Smooth muscle cell (in vitro differentiated cells): Measurements from ENCODE around the gene FGF23. TPM values are rescaled to one million over a fixed set of nuclear protein-coding genes. Genes with fewer than 3 reads are reported as not detected.

Experiments used
- DNase-seq: peaks from one replicate; lab custom pipeline; 2025; ENCODE audit not compliant: unreplicated experiment; lab: John Stamatoyannopoulos, UW
- H2AFZ ChIP-seq: fragments of 200-600 bp; sonication (generic); 2 replicates; pipeline ENCODE4 v1.6.0; 2016; ENCODE audit warnings: antibody characterized with exemption, low read depth, mild to moderate bottlenecking
- H3F3A ChIP-seq: fragments of 200-600 bp; sonication (generic); 2 replicates; pipeline ENCODE4 v1.6.0; 2017; ENCODE audit warnings: antibody characterized with exemption, low read depth
- H3K27ac ChIP-seq: fragments of 200-600 bp; sonication (generic); 2 replicates; pipeline ENCODE4 v1.5.1; 2016; ENCODE audit warnings: low read depth, mild to moderate bottlenecking
- H3K27me3 ChIP-seq: fragments of 200-600 bp; sonication (generic); 2 replicates; pipeline ENCODE4 v1.6.1; 2016; ENCODE audit warnings: low read depth, mild to moderate bottlenecking
- H3K36me3 ChIP-seq: fragments of 200-600 bp; sonication (generic); 2 replicates; pipeline ENCODE4 v1.5.1; 2016; ENCODE audit warnings: low read depth
- H3K4me1 ChIP-seq: fragments of 200-600 bp; sonication (generic); 2 replicates; pipeline ENCODE4 v1.5.1; 2016; ENCODE audit warnings: low read depth
- H3K4me2 ChIP-seq: fragments of 200-600 bp; sonication (generic); 2 replicates; pipeline ENCODE4 v1.6.0; 2016; ENCODE audit warnings: mild to moderate bottlenecking
- H3K4me3 ChIP-seq: fragments of 200-600 bp; sonication (generic); 2 replicates; pipeline ENCODE4 v1.5.1; 2016; ENCODE audit warnings: mild to moderate bottlenecking
- H3K79me2 ChIP-seq: fragments of 200-600 bp; sonication (generic); 2 replicates; pipeline ENCODE4 v1.6.0; 2016; ENCODE audit warnings: low read depth, mild to moderate bottlenecking
- H3K9ac ChIP-seq: fragments of 200-600 bp; sonication (generic); 2 replicates; pipeline ENCODE4 v1.6.0; 2016; ENCODE audit warnings: low read depth
- H3K9me3 ChIP-seq: fragments of 200-600 bp; sonication (generic); replicated peaks from 2 replicates; pipeline ENCODE4 v1.5.1; 2016; ENCODE audit warnings: low read depth
- H4K20me1 ChIP-seq: fragments of 200-600 bp; sonication (generic); 2 replicates; pipeline ENCODE4 v1.6.0; 2016; ENCODE audit warnings: low read depth
- WGBS: methylation state at CpG from one replicate; pipeline ENCODE4 v1.1.7; 2016; ENCODE audit warnings: low lambda C conversion rate; 5-methylcytosine and 5-hydroxymethylcytosine counted together
- polyA plus RNA-seq: library from polyadenylated mRNA; unstranded; fragments of >200 nt; fragmentation: Nextera tagmentation; extraction: Ambion mirVana; gene quantifications from 2 replicates; pipeline ENCODE4 v1.2.1, GENCODE V29; 2016
- total RNA-seq: library from RNA; depleted of rRNA; stranded (reverse); fragments of >200 nt; gene quantifications from 2 replicates; pipeline ENCODE4 v1.2.3, GENCODE V29; 2014
- TF ChIP-seq, protein P1 (sequence below): fragments of 200-600 bp; sonication (generic); IDR thresholded peaks from 2 replicates; pipeline ENCODE4 v1.5.1; 2017; ENCODE audit warnings: borderline replicate concordance, mild to moderate bottlenecking, antibody characterized with exemption; ENCODE audit not compliant: insufficient read depth, poor library complexity, severe bottlenecking

FGF23 gene
- total and polyA plus RNA-seq, 2 experiments from 2014 or later, result not detected

- Histone ChIP-seq H3K4me2 (no peak overlapping the region), H3K4me3 (no peak overlapping the region), H3K9me3 (no peaks in the 10 kb centered on the region), H3K27ac (no peak overlapping the region), H4K20me1 (peaks cover 97% of the 10 kb centered on the region), H3K4me1 (peaks cover 4% of the 10 kb centered on the region), H3F3A (no peaks in the 10 kb centered on the region), H3K79me2 (peaks cover 95% of the 10 kb centered on the region), H2AFZ (no peak overlapping the region), H3K27me3 (no peaks in the 10 kb centered on the region), H3K36me3 (no peaks in the 10 kb centered on the region), H3K9ac (no peak overlapping the region)
- TF ChIP-seq, protein P1, sequence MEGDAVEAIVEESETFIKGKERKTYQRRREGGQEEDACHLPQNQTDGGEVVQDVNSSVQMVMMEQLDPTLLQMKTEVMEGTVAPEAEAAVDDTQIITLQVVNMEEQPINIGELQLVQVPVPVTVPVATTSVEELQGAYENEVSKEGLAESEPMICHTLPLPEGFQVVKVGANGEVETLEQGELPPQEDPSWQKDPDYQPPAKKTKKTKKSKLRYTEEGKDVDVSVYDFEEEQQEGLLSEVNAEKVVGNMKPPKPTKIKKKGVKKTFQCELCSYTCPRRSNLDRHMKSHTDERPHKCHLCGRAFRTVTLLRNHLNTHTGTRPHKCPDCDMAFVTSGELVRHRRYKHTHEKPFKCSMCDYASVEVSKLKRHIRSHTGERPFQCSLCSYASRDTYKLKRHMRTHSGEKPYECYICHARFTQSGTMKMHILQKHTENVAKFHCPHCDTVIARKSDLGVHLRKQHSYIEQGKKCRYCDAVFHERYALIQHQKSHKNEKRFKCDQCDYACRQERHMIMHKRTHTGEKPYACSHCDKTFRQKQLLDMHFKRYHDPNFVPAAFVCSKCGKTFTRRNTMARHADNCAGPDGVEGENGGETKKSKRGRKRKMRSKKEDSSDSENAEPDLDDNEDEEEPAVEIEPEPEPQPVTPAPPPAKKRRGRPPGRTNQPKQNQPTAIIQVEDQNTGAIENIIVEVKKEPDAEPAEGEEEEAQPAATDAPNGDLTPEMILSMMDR, result no peak
- WGBS, result 92% methylated on average over 2 of the region's 2 CpGs
- DNase-seq, result no peak
Observed at GRCh38 chr12:4327293-4327692, 52.2 kb downstream of the FGF23 start.

DNA sequence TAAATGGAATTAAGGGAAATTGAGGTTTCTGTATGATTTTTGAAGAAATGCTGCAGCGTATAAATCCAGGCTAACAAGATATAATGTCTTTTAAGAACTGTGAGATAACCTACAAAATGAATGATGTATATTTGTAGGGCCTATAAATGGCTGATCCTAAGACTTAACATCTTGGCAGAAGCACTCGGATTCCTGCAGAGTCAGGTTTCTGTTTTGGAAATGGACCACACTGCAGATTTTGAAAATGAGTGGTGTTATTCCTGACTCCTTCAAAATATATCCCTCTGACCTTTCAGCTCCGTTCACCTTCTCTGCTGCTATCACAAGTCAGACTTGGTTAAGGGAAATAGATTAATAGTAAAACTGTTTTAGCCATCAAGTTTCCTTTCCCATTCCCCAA, 53.5 kb downstream of the FGF23 start:
- Histone ChIP-seq H3K4me1 (peaks cover 9% of the 10 kb centered on the region), H3K27ac (no peak overlapping the region), H3K79me2 (peaks cover 96% of the 10 kb centered on the region), H3K4me2 (no peak overlapping the region), H3K36me3 (no peaks in the 10 kb centered on the region), H4K20me1 (peaks cover 88% of the 10 kb centered on the region), H3F3A (no peaks in the 10 kb centered on the region), H3K9me3 (no peaks in the 10 kb centered on the region), H3K9ac (no peak overlapping the region), H3K27me3 (no peaks in the 10 kb centered on the region), H2AFZ (no peak overlapping the region), H3K4me3 (no peak overlapping the region)
- TF ChIP-seq, protein P1, result no peak
- no peak for DNase-seq
- WGBS, result 86% methylated on average over 3 of the region's 3 CpGs

GRCh38 chr12:4324366-4324765, 55.1 kb downstream of the FGF23 start:
- H3K27me3 ChIP-seq, result no peaks in the 10 kb centered on the region
- H3K4me2 ChIP-seq, result no peak overlapping the region
- peaks cover 80% of the 10 kb centered on the region for H3K79me2 ChIP-seq
- H3K4me1 ChIP-seq, result peaks cover 9% of the 10 kb centered on the region
- peaks cover 72% of the 10 kb centered on the region for H4K20me1 ChIP-seq
- no peak for DNase-seq
- no peak overlapping the region for H3K27ac ChIP-seq
- no peak overlapping the region for H3K4me3 ChIP-seq
- no peaks in the 10 kb centered on the region for H3F3A ChIP-seq
- TF ChIP-seq, protein P1, result no peak
- 99% methylated on average over 28 of the region's 28 CpGs for WGBS
- no peaks in the 10 kb centered on the region for H3K36me3 ChIP-seq
- no peak overlapping the region for H3K9ac ChIP-seq
- H2AFZ ChIP-seq, result no peak overlapping the region
- no peaks in the 10 kb centered on the region for H3K9me3 ChIP-seq

DNA sequence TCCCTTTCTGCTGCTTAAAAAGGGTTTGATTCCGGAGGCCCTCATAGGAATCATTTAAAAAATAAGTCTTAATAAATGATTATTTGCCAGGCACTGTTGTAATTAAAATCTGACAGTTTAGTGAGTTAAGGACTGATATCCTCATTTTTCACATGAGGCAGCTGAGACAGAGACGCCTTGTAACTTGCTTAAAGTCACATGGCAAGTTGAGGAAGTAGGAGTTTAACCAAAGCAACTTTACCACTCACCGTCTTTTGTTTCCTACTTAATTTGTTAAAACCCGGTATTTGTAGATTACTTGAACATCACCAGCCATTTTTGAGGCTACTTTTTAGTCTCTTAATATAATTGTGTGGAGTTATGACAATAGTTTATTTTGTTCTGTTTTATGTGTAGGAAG, 56.1 kb downstream of the FGF23 start:
- H3K36me3 ChIP-seq, result no peaks in the 10 kb centered on the region
- no peak overlapping the region for H2AFZ ChIP-seq
- peak overlapping the region; percentile 96 for H3K4me2 ChIP-seq
- WGBS, result 79% methylated on average over 4 of the region's 4 CpGs
- peaks cover 9% of the 10 kb centered on the region for H3K4me1 ChIP-seq
- no peaks in the 10 kb centered on the region for H3K9me3 ChIP-seq
- H3K27me3 ChIP-seq, result no peaks in the 10 kb centered on the region
- peak overlapping the region; percentile 10 for H3K27ac ChIP-seq
- no peak for DNase-seq
- peaks cover 70% of the 10 kb centered on the region for H3K79me2 ChIP-seq
- no peak overlapping the region for H3K9ac ChIP-seq
- H3K4me3 ChIP-seq, result no peak overlapping the region
- TF ChIP-seq, protein P1, result no peak
- peaks cover 63% of the 10 kb centered on the region for H4K20me1 ChIP-seq
- H3F3A ChIP-seq, result peaks cover 3% of the 10 kb centered on the region
